22Rv1 (cell line): Measurements from ENCODE around the gene HNRNPH2.

Source experiments
- ZFX ChIP-seq: fragments of 450-650 bp; IDR thresholded peaks from 2 replicates; pipeline ENCODE4 v1.6.1; 2017; ENCODE audit warnings: antibody characterized with exemption, borderline replicate concordance
- TF ChIP-seq, protein P1 (sequence below): fragments of 450-650 bp; IDR thresholded peaks from 2 replicates; pipeline ENCODE4 v1.5.1; 2017; ENCODE audit warnings: mild to moderate bottlenecking

DNA sequence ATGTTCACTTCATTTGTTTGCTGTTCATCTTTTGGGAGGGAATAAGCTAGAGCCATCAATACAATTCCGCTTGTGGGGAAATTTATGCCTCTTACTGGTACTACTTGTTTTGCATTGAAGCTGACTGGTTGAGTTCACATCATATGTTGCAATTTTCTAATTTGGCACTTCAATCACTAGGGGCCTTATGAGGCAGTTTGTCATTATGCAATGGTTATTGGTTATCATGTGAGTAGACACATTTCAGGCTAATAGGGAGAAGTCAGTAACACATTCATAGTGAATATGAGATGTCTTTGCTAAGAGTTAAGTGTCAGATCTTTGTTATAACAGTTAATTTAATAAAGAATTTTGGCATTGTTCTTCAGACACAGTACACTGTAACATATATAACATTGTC, 12.2 kb upstream of the HNRNPH2 start:
- TF ChIP-seq, protein P1, sequence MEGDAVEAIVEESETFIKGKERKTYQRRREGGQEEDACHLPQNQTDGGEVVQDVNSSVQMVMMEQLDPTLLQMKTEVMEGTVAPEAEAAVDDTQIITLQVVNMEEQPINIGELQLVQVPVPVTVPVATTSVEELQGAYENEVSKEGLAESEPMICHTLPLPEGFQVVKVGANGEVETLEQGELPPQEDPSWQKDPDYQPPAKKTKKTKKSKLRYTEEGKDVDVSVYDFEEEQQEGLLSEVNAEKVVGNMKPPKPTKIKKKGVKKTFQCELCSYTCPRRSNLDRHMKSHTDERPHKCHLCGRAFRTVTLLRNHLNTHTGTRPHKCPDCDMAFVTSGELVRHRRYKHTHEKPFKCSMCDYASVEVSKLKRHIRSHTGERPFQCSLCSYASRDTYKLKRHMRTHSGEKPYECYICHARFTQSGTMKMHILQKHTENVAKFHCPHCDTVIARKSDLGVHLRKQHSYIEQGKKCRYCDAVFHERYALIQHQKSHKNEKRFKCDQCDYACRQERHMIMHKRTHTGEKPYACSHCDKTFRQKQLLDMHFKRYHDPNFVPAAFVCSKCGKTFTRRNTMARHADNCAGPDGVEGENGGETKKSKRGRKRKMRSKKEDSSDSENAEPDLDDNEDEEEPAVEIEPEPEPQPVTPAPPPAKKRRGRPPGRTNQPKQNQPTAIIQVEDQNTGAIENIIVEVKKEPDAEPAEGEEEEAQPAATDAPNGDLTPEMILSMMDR = no peak
- no peak for TF ChIP-seq ZFX
